Measurements from ENCODE around the gene SFXN2.

The SFXN2 gene

GRCh38 chr10:102714621-102715455, at the start of gene SFXN2:
Gene SFXN2, plus strand, starts transcription at chr10:102714636. Its CDS starts 12,001 bp downstream, at chr10:102726637.
- peak; percentile 63 to 70 for DNase-seq
- TF ChIP-seq GATA1 (IDR thresholded peaks at IDR 0.05; ENCODE audit: low read depth, low read length) = no peak
- TF ChIP-seq POLR2A (IDR thresholded peaks at IDR 0.05; ENCODE audit: low read length) = peak; percentile 74

DNA sequence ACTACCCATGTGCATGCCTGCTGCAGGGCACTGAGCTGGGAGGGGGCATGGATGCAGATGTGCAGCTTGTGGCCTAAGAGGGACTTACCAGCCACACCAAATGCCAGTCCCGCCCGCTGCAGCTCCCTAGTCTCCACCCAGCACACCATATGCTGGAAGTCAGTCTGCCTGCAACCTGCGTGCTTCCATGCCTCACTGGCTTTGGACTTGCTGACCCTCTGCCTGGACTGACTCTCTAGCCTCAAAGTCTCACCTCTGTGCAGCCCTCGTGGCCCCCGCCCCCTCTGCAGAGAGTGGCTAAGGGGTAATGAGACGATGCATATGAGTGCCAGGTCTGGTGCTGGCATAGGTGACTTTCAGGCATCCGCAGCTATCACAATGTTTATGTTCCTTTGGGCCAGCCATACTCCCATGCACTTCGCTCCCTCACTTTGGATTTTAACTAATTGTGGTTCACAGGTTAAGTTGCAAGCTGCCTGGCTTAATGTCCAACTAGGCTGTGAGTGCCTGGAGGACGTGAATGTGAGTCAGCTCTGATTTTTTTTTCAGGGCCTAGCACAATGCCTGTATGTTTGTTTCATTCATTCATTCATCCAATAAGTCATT, 48.4 kb upstream of the SFXN2 start:
- DNase-seq = no peak
- TF ChIP-seq POLR2A (IDR thresholded peaks at IDR 0.05; ENCODE audit: low read length) (no peak), GATA1 (IDR thresholded peaks at IDR 0.05; ENCODE audit: low read depth, low read length) (no peak)

- DNase-seq = peak in 1 of 2 experiments; percentile 47
Observed at GRCh38 chr10:102667411-102667810, 47.0 kb upstream of the SFXN2 start.

GRCh38 chr10:102668326-102669107, 45.9 kb upstream of the SFXN2 start:
- no peak for DNase-seq
- no peak for TF ChIP-seq GATA1 (IDR thresholded peaks at IDR 0.05; ENCODE audit: low read depth, low read length)

- TF ChIP-seq GATA1 (IDR thresholded peaks at IDR 0.05; ENCODE audit: low read depth, low read length) (no peak), POLR2A (IDR thresholded peaks at IDR 0.05; ENCODE audit: low read length) (no peak)
- DNase-seq = peak; percentile 31 to 50
Observed at GRCh38 chr10:102669206-102670064, 45.0 kb upstream of the SFXN2 start.

DNA sequence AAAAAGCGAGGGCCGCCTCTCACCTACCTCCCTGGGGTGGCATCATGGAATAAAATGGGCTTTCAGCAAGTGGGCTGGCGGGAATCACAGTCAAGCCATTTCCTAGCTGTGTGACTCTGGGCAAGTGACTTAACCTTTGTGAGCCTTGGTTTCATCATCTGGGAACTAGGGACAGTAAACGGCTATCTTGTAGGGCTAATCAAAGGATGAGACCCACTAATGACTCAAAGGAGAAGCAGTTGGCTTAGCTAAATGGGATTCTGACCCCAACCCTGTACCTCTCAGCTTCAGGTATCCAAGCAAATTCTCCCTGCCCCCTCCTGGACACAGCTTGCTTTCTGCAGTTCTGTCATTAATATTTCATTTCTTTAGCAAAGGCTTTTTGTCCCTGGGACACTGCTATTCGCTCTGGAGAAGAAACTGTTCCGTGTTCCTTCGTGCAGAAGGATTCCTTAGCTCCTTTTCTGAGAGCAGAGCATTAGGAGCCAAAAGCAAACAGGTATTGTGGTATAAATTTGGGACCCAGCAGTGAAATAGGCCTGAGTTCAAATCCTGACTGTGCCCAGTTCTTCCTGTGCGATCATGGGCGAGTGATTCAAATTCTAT, 44.3 kb upstream of the SFXN2 start:
- DNase-seq = no peak
- TF ChIP-seq GATA1 (IDR thresholded peaks at IDR 0.05; ENCODE audit: low read depth, low read length) (no peak), POLR2A (IDR thresholded peaks at IDR 0.05; ENCODE audit: low read length) (no peak)

DNA sequence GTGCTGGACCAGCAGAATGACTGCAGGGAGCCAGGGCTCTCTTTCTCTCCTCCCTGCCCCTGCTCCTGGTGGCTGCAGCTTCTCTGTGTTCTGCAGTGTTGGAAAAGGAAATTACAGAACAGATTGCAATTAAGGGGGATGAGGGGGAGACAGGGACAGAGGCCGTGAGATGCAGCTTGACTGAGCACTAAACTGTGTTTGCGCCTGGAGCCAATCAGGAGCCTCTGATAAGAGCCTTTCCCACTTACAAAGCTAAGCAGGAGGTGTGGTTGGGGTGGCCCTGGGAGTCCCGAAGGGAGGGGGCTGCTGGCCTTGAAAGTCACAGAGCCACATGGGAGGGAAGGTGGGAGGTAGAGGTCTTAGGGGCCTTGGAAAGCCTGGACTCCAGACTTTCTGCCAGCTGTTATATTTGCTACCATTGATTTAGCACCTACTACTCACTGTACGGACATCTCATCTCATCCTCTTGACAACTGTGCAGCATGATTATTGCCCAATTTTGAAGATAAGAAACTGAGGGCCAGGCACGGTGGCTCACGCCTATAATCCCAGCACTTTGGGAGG, 43.5 kb upstream of the SFXN2 start:
- TF ChIP-seq POLR2A (IDR thresholded peaks at IDR 0.05; ENCODE audit: low read length) (no peak), GATA1 (IDR thresholded peaks at IDR 0.05; ENCODE audit: low read depth, low read length) (no peak)
- peak; percentile 65 to 66 for DNase-seq

GRCh38 chr10:102673236-102673818, 41.1 kb upstream of the SFXN2 start:
- DNase-seq = no peak
- TF ChIP-seq POLR2A (IDR thresholded peaks at IDR 0.05; ENCODE audit: low read length) (no peak), GATA1 (IDR thresholded peaks at IDR 0.05; ENCODE audit: low read depth, low read length) (no peak)

DNA sequence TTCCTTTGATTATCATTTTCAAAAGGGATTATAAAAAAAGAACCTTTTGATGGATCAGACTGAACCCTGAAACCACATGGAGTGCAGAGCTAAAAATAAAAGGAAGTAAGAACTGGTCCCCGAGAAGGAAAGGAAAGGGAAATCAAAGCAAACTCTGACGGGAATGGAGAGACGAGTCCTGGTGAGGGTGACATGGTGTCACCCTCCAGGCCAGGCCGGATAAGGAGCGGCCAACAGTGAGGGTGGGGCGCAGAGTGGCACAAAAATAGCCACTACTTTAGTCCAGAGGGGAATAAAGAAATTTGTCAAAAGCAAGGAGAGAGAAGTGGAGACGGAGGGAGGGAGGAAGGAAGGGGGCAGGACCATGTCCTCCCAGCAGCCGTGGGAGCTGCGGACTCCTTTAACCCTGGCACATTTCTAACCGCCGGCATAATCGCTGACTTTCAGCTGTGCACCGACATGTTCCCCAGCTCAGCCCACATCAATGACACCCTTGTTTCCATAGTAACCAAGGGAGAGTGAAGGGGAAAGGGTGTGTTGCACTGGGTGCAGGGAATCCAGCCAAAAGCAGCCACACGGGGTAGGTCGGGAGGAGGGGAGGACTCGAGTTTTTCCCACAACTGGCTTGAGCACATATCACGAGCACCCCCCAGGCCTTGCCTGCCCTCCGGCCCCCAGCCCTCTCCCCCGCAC, 40.5 kb upstream of the SFXN2 start:
- no peak for TF ChIP-seq GATA1 (IDR thresholded peaks at IDR 0.05; ENCODE audit: low read depth, low read length)
- peak; percentile 60 for TF ChIP-seq POLR2A (IDR thresholded peaks at IDR 0.05; ENCODE audit: low read length)
- peak; percentile 94 to 96 for DNase-seq

- TF ChIP-seq POLR2A (IDR thresholded peaks at IDR 0.05; ENCODE audit: low read length) = no peak
- TF ChIP-seq GATA1 (IDR thresholded peaks at IDR 0.05; ENCODE audit: low read depth, low read length) = no peak
- DNase-seq = peak; percentile 61 to 69
Observed at GRCh38 chr10:102674566-102674965, 39.9 kb upstream of the SFXN2 start.

DNA sequence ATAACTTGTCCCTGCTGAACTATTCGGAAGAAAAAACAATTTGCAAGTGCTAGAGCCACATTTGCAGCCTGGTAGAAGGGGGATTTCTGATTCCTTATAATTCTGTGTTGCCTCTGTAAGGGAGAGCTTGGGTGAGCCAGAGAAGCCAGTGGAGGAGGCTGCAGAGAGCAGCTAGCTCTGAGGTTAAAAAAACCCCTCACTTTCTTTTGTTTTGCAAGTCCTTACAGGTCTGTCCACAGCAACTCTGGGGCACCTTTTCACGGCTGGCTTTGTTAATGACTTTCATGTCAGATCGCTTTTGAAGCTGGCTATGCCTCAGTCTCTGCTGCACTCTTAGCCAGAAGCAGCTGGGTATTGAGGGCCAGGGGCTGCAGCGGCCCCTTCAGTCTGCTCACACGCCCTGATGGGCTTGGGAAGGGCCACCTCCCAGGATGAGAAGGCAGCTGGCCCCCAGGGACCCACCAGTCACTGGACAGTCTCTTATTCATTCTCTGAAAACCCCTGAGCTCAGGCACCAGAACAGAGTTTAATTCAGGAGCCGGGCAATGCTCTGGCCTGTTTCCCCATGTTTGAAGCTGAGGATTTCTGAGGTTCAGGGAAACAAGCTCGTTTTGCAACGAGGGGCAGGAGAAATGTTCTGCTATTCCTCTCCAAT, 39.3 kb upstream of the SFXN2 start:
- no peak for DNase-seq
- TF ChIP-seq POLR2A (IDR thresholded peaks at IDR 0.05; ENCODE audit: low read length) (no peak), GATA1 (IDR thresholded peaks at IDR 0.05; ENCODE audit: low read depth, low read length) (no peak)

All from erythroblast (primary cell).